Skeletal muscle cell (primary cell): ENCODE results near the gene RANGAP1.

Experiments
- DNase-seq: peaks from one replicate; pipeline ENCODE4 v3.0.0-alpha.2; 2010; ENCODE audit warnings: low read depth
- H3K4me3 ChIP-seq: 2 replicates; pipeline ENCODE4 v1.5.1; 2011; ENCODE audit warnings: low read depth, mild to moderate bottlenecking, control low read depth, low read length, moderate library complexity

RANGAP1 gene

DNA sequence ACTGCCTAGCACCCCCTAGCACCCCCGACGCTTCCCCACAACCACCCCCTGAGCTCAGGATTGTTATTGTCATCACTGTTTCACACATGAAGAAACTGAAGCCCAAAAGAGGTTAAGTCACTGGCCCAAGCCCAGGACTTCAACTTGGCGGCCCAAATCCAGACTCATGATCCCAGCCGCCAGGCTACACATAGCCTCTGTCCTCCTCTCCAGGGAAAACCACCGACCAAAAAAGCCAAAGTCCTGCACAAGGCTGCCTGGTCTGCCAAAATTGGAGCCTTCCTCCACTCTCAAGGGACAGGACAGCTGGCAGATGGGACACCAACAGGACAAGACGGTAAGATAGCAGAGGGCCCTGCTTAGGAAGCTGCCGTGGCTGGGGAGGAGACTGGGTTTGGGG is 70.1 kb downstream of the RANGAP1 start:
- no peak for DNase-seq
- no peak overlapping the region for H3K4me3 ChIP-seq

DNA sequence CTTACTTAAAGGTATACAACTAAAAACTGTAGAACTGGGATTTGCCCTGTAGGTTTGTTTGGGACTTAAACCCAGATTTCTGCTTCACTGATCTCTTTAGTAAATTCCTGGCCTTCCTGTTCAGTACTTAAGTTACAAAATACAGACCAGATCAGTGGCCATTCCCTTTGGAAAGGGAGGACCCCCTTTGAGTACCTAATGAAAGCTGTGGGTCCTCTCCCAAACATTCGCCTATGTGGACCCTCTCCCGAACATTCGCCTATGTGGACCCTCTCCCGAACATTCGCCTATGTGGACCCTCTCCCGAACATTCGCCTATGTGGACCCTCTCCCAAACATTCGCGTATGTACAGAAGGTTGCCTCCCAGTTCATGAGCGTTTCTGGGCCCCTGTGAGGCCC is 70.6 kb downstream of the RANGAP1 start:
- no peak for DNase-seq
- no peak overlapping the region for H3K4me3 ChIP-seq

DNA sequence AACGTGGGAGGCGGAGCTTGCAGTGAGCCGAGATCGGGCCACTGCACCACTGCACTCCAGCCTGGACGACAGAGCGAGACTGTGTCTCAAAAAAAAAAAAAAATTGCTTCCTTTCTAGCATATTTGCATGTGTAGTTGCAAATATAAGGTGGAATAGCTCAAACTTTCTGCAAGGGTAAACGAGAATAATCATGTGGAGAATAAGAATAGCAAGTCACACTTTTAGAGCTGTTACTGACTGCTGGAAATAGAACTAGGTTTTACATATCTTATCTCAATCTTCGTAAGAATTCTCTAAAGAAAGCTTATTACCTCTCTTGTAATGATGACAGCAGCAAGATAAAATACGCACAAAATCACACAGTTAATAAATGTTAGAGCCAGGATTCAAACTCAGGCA is 79.3 kb downstream of the RANGAP1 start:
- H3K4me3 ChIP-seq = no peak overlapping the region
- DNase-seq = no peak

DNA sequence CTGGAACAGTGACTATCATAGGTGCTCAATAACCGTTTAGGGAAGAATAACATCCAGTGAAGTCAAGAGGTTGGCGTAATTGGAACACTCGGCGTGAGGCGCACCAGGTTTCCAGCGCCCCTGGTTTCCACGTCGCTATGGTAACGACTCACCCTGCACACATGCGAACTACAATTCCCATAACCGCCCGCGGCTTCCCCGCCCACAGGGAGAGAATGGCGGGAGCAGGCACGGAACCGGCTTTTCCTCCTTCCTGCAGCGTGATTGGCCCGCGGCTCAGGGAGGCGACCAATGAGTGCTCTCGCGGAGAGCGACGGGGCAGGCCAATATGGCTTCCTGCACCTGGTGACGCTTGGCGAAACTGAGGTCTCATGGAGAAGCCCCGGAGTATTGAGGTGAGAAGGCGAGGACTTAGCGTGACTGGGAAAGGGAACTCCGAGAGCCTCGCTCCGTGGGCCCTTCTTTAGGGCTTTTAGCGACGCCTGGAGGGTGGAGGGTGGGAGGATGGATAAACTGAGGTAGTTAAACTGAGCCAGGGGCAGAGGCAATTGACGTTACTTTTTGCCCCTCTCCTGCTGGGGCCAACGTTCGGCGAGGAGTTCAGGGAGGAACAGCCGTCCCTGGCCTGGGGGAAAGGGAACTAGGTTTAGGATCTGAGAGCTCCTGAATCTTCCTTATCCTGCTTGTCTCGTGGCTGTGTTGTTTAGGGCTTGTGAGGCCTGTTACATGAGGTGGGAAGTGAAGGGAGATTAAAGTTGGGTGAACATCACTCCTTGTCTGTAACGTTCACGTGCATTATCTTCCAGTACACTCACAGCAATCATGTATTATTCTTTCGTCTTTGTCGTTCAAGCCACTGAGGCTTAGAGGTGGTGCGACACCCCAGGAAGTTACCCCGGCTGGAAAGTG is 80.7 kb downstream of the RANGAP1 start, which contains the start of gene L3MBTL2:
TSS of gene L3MBTL2 (plus strand) at position 321 of the 909 bp plus-strand sequence. CDS start at position 372, 51 bp downstream.
- H3K4me3 ChIP-seq = peak within 1 kb of the TSS; percentile 84
- peak; percentile 83 for DNase-seq

DNA sequence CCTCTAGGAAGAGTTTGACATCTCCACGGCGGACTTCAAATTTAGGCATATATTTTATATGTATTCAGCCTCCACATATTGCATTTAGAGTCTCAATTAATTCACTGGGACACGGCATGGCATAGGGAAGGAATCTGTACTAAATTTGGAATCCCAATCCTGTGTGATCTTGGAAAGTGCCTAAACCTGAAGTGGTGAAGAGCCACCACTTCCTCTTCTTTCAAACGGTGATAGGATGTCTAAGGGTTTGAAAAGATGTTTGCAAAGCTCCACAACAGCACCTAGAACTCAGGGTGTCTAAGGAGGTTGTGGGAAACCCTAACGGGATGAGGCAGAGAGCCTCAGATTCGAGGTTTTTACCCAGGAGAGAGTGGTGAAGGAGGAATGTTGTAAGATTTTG is 81.9 kb downstream of the RANGAP1 start:
- no peak for DNase-seq
- no peak overlapping the region for H3K4me3 ChIP-seq

DNA sequence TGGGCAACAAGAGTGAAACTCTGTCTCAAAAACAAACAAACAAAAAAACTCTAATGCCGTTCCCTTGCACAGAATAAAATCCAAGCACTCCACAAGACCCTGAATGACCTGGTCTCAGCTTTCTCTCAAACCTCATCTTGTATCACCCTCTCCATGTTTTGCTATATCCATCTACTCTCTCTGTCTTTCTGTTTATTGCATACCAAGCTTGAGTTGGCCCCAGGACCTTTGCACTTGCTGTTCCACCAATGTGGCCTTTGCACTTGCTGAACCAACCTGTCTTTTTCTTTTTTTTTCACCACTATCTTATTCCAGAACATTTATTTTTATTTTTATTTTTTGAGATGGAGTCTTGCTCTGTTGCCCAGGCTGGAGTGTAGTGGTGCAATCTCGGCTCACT is 82.9 kb downstream of the RANGAP1 start:
- no peak for DNase-seq
- H3K4me3 ChIP-seq = no peak overlapping the region

DNA sequence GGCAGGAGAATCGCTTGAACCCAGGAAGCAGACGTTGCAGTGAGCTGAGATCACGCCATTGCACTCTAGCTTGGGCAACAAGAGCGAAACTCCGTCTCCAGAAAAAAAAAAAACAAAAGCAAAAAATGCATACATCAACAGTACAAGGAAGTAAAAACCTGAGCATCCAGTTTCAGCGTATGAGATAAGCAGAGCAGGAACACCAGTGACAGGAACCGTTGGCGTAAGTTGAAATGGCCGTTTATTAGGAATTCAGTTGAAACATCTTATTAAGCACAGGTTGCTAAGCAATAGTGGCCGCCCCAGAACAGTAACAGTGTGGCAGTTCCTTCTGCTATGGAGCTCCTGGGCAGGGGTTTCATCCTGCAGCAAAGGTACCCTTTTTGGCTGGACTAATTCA is 84.8 kb downstream of the RANGAP1 start:
- no peak for DNase-seq
- H3K4me3 ChIP-seq = no peak overlapping the region

DNA sequence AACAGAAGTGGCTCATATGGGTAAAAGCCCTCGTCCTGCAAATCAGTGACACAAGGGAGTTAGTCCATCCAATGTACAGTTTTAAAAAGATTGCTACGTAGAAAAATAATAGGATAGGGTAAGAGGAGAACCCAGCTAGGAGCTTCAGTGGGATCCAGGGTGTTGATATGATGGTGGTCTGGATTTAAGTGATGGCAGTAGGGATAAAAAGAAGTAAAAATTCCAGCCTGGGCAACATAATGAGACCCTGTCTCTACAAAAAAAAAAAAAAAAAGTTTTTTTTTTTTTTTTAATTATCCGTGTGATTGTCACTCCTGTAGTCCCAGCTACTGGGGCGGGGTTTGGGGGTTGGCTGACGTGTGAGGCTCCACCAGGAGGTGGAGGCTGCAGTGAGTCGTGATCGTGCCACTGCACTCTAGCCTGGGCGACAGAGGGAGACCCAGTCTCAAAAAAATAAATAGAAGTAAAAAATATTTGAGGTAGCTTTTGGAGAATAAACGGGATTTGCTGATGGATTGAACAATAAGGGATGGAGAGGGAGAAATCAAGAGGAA is 87.9 kb downstream of the RANGAP1 start:
- peak overlapping the region; percentile 71 for H3K4me3 ChIP-seq

DNA sequence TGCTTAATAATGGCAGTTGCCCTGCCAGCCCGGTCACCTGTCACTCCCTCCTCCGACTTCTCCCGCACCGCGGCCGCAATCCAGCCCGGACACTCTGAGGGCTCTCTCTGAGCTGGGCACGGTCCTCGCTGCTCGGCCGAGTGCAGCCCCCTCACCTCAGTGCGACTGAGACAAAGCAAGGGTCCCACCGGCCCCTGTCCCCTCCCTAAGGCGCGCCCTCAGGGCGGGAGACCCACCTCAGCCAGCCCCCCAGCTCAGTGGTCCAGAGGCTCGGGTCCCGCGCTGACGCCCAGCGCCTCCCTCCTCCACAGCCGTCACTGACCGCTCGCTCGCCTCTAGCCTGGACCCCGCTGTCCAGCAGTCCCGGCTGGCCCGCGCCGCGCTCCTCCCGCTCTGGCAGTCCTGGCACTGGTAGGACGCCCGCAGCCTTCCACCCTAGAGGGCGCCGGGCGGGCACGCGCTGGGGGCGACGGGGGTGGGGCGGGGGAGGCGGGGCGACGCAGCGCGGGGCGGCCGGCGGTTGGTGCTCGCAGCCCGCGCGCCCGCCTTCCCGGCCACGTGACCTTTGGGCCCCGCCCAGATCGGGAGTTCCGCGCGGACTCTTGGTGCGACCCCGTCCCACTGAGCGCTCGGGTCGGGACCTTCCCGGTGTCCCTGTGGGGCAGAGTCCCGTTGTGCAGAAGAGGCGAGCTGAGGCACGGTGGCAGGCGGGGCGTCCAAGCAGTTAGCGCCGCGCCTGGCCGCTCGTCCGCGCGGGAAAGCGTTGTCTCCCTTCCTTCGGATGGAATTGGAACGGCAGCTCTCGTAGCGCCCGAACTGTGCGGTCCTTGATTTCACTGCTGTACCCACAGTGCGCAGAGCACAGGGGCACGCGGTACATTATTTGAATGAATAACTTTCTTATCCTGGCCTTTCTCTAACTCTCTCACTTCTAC is 88.7 kb downstream of the RANGAP1 start:
- DNase-seq = no peak
- peak overlapping the region; percentile 71 for H3K4me3 ChIP-seq

More for the DNA sequence above, 87.9 kb downstream of the RANGAP1 start:
- no peak for DNase-seq
